Activated T-helper 1 cell treated with anti-CD3 and anti-CD28 coated beads, Interleukin-12 subunit alpha, Interleukin-12 subunit beta, Interleukin-2, Interleukin-4 antibody, amounts not matched to agents 30 ng/mL and 10 ng/mL and 1 ng/mL, durations not matched to agents 14 hours and 24 hours and 36 hours (primary cell): Measurements from ENCODE around the gene SNTA1. TPM values are rescaled to one million over a fixed set of nuclear protein-coding genes. Genes with fewer than 3 reads are reported as not detected.

Source experiments
- total RNA-seq: library from RNA; stranded (reverse); gene quantifications from 2 replicates; pipeline ENCODE4 v1.2.3, GENCODE V29; 2022

The SNTA1 gene
- total RNA-seq, 1 donor from 2014 or later, result 0.91 TPM

Other genes with a start within 250 kb of the SNTA1 start
- gene BPIFA3, start 226.4 kb downstream of the SNTA1 start, total RNA-seq, result not detected in 2 replicates
- gene BPIFA1, start 207.8 kb downstream of the SNTA1 start, total RNA-seq, result not detected in 2 replicates
- not detected in 2 replicates for gene BPIFB1, start 160.5 kb downstream of the SNTA1 start, total RNA-seq
- 46.0 and 49.1 TPM in 2 replicates for gene CDK5RAP1, start 42.2 kb downstream of the SNTA1 start, total RNA-seq
- gene CBFA2T2, start 46.3 kb upstream of the SNTA1 start, total RNA-seq, result 12.0 and 13.2 TPM in 2 replicates
- gene C20orf144, start 218.6 kb upstream of the SNTA1 start, total RNA-seq, result 0.22 and 0.29 TPM in 2 replicates
- gene ACTL10, start 223.2 kb upstream of the SNTA1 start, total RNA-seq, result 3.7 and 4.2 TPM in 2 replicates
- gene NECAB3, start 230.7 kb upstream of the SNTA1 start, total RNA-seq, result 30.7 and 31.2 TPM in 2 replicates
- gene E2F1, start 242.6 kb upstream of the SNTA1 start, total RNA-seq, result 77.5 and 80.6 TPM in 2 replicates